ENCODE measurements around the gene ZBTB17.
"Not testable (repeated sequence)": the region's sequence is repeated elsewhere in the genome, so short reads cannot be mapped to it uniquely, and the experiment has no call there.

Gene ZBTB17

GRCh38 chr1:15934211-15935055 is 41.5 kb downstream of the ZBTB17 start:
- DNase-seq = no peak

- DNase-seq = no peak
These were observed 42.2 kb downstream of the ZBTB17 start for GRCh38 chr1:15933684-15934083.

DNA sequence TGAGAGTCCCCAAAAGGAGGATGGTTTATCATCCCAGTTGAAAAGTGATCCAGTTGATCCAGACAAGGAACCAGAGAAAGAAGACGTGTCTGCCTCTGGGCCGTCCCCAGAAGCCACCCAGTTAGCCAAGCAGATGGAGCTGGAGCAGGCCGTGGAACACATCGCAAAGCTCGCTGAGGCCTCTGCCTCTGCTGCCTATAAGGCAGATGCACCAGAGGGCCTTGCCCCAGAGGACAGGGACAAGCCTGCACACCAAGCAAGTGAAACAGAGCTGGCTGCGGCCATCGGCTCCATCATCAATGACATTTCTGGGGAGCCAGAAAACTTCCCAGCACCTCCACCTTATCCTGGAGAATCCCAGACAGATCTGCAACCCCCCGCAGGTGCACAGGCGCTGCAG is 43.3 kb downstream of the ZBTB17 start:
- DNase-seq = no peak

- no peak for DNase-seq
These were observed 44.0 kb downstream of the ZBTB17 start for GRCh38 chr1:15931884-15932283.

- DNase-seq = no peak
These were observed 44.5 kb downstream of the ZBTB17 start for GRCh38 chr1:15931401-15931800.

- DNase-seq = no peak
These were observed 46.6 kb downstream of the ZBTB17 start for GRCh38 chr1:15928971-15929965.

- not testable (repeated sequence) for DNase-seq
These were observed 49.5 kb downstream of the ZBTB17 start for GRCh38 chr1:15926448-15926847.

- no peak for DNase-seq
These were observed 52.7 kb downstream of the ZBTB17 start for GRCh38 chr1:15923241-15923640.

DNA sequence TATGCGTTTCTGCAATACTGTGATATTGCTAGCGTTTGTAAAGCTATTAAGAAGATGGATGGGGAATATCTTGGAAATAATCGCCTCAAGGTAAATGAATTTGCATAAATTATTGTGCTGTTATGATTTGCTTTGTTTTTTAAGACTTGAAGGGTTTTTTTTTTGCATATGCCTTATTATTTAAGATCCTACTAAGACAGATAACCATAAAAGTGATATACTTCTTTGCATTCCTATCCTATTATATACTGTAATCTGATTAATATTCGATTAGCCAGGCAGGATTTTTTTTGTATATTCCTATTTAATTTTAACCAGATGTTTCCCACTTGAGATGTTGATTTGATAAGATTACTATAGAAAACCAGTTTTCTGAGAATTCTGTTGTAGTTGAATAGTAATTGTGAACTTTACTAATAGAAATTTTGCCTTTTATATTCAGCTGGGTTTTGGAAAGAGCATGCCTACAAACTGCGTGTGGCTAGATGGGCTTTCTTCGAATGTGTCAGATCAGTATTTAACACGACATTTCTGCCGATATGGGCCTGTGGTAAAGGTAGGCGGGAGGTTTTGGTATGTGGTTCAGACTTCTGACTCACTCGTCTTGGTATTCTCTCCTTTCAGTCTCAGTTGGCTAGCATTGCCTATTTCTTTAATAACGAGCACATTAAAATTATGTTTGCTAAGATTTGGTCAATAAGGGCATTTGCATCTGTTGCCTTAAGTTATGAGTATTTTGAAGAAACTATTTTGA is 56.8 kb downstream of the ZBTB17 start:
- DNase-seq = no peak

- no peak for DNase-seq
These were observed 59.0 kb downstream of the ZBTB17 start for GRCh38 chr1:15916916-15917315.

GRCh38 chr1:15916417-15916816 is 59.5 kb downstream of the ZBTB17 start:
- DNase-seq = no peak

- no peak for DNase-seq
These were observed 59.9 kb downstream of the ZBTB17 start for GRCh38 chr1:15915991-15916390.

DNA sequence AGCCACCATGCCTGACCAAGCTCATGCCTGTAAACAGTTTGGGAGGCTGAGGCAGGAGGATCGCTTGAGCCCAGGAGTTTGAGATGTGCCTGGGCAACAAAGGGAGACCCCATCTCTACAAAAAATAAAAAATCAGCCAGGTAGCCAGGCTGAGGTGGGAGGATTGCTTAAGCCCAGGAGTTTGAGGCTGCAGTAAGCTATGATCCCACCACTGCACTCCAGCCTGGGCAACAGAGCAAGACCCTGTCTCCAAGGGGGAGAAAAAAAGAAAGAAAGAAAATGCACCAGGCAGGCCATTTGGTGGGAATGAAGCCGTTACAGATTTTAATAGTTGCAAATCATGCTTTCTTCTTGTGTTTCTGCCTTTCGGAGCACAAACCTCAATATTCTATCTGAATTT is 62.3 kb downstream of the ZBTB17 start:
- DNase-seq = not testable (repeated sequence)

- DNase-seq = no peak
These were observed 64.0 kb downstream of the ZBTB17 start for GRCh38 chr1:15911927-15912326.

- no peak for DNase-seq
These were observed 64.8 kb downstream of the ZBTB17 start for GRCh38 chr1:15911141-15911540.

DNA sequence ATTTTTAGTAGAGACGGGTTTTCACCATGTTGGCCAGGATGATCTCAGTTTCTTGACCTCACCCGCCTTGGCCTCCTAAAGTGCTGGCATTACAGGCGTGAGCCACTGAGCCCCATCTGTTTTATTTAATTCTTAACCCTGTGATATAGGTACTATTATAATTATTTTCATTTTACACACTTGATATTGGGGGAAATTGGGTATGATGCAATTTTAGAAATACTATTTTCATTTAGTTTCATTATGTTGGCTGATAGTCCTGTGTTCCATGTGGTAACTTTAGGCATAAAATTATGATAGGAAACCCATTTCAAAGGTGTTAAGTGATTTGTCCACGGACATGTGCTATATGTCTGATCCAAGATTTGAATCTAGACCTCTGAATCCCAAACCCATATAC is 67.3 kb downstream of the ZBTB17 start:
- DNase-seq = no peak

DNA sequence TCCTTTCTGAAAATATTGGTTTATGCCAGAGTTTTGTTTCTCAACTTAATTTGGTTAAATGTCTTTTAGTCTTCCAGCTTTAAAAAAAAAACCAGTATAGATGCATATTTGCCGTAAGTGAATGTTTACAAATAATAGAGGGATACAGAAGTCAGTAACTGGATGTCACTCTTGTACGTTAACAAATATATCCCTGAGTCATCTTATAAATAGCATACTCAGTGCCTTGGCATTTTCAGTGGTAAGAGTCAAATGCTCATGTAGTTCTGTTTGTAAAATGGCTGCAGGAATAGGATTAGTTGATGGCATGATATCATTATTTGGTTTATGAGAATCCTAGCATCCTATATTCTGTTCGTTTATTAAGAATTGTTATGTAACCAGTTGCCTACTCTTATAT is 73.0 kb downstream of the ZBTB17 start:
- DNase-seq = no peak

DNA sequence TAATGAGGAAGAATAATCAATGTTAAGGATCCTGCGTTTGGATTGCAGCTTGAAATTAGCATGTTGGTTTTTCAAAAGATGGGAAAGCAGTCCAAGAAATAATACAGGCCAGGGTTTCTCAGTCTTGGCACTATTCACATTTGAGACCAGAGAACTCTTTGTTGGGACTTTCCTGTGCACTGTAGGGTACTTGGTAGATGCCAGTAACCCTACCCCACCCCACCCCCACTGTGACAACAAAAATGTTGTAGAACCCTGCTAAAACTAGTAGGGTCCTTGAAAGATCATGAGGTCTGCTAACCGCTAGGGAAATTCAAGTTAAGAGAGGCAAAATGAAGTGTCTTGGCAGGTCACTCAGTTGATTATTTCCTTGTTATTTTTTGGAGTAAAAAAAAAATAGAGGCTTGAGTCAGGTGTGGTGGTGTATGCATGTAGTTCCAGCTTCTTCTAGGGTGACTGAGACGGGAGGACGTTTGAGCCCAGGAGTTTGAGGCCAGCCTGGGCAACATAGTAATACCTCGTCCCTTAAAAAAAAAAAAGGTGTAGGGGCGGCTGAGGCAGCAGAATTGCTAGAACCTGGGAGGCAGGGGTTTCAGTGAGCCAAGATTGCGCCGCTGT is 75.1 kb downstream of the ZBTB17 start:
- no peak for DNase-seq

DNA sequence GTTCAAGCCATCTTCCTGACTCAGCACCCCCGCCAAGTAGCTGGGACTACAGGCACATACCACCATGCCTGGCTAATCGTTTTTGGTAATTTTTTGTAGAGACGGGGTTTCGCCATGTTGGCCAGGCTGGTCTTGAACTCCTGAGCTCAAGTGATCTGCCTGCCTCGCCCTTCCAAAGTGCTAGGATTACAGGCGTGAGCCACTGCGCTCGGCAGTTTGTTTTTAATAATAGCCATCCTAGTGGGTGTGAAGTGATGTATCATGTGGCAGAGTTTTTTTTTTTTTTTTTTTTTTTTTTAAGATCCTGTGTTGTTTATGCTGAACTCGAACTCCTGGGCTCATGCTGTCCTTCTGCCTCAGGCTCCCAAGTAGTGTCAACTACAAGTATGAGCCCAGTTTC is 76.6 kb downstream of the ZBTB17 start:
- no peak for DNase-seq

DNA sequence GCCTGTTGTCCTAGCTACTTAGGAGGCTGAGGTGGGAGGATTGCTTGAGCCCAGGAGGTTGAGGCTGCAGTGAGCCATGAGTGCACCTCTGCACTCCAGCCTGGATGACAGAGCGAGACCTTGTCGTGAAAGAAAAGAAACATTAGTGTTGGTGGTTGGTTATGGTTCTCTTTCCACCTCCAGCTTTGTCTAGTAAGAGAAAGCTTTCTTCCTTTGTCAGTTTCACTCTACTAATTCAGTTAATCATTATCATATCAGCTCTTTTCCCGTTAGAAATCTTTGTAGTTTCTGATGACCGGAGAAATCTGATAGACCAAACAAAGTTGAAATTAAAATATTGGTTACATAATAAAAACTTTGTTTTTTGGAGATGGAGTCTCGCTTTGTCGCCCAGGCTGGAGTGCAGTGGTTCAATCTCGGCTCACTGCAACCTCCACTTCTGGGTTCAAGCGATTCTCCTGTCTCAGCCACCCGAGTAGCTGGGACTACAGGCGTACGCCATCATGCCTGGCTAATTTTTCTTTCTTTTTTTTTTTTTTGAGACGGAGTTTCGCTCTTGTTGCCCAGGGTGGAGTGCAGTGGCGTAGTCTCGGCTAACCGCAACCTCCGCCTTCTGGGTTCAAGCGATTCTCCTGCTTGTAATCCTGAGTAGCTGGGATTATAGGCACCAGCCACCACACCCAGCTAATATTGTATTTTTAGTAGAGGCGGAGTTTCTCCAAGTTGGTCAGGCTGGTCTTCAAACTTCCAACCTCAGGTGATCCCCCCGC is 78.9 kb downstream of the ZBTB17 start:
- DNase-seq = not testable (repeated sequence)

DNA sequence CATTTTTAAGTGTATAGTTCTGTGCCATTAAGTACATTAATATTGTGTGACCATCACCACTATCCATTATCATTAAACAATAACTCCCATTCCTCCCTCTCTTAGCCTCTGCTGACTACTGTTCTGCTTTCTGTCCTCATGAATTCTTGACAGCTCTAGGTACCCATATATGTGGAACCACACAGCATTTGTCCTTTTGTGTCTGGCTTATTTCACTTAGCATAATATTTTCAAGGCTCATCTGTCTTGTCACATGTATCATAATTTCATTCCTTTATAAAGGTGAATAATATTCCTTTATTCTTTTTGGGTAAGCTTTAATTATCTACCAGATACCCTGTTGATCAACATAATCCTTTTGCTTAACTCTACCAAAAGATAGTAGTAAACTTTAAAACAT is 80.7 kb downstream of the ZBTB17 start:
- DNase-seq = no peak
